HUES48 (cell line): ENCODE results near the gene VAV3.
A peak's percentile ranks its signal among the peaks of the same experiment; 100 is the strongest.

ENCODE experiments used
- H3K27ac ChIP-seq: one replicate; pipeline ENCODE4 v1.7.0; 2013; ENCODE audit warnings: low read depth, low read length, inconsistent platforms
- H3K27me3 ChIP-seq: 2 replicates; pipeline ENCODE4 v1.6.1; 2013; ENCODE audit warnings: mild to moderate bottlenecking, low read length; ENCODE audit not compliant: control insufficient read depth, insufficient read depth
- H3K36me3 ChIP-seq: 2 replicates; pipeline ENCODE4 v1.6.1; 2013; ENCODE audit warnings: low read length; ENCODE audit not compliant: control insufficient read depth, insufficient read depth
- H3K4me1 ChIP-seq: 2 replicates; pipeline ENCODE4 v1.6.1; 2013; ENCODE audit warnings: mild to moderate bottlenecking, low read length; ENCODE audit not compliant: control insufficient read depth, insufficient read depth
- H3K4me3 ChIP-seq: 2 replicates; pipeline ENCODE4 v1.5.1; 2013; ENCODE audit warnings: mild to moderate bottlenecking, low read depth, low read length
- H3K9ac ChIP-seq: 2 replicates; pipeline ENCODE4 v1.6.1; 2013; ENCODE audit warnings: mild to moderate bottlenecking, low read depth, low read length, moderate library complexity
- H3K9me3 ChIP-seq: 2 replicates; pipeline ENCODE4 v1.6.1; 2013; ENCODE audit warnings: low read length; ENCODE audit not compliant: control insufficient read depth, insufficient read depth

Gene VAV3

GRCh38 chr1:107935396-107936064 lies 29.4 kb downstream of the VAV3 start:
- Histone ChIP-seq H3K9me3 (no peaks in the 10 kb centered on the region), H3K9ac (no peak overlapping the region), H3K36me3 (no peaks in the 10 kb centered on the region), H3K4me1 (peaks cover 32% of the 10 kb centered on the region), H3K27me3 (no peaks in the 10 kb centered on the region), H3K27ac (peak overlapping the region; percentile 79), H3K4me3 (no peak overlapping the region)

- H3K4me3 ChIP-seq = no peak overlapping the region
- H3K27ac ChIP-seq = no peak overlapping the region
Observed at GRCh38 chr1:107934578-107934977, 30.4 kb downstream of the VAV3 start.

GRCh38 chr1:107933736-107934135 lies 31.2 kb downstream of the VAV3 start:
- H3K4me3 ChIP-seq = no peak overlapping the region

More at GRCh38 chr1:107934578-107934977, 30.4 kb downstream of the VAV3 start:
- Histone ChIP-seq H3K27me3 (no peaks in the 10 kb centered on the region), H3K4me1 (peaks cover 32% of the 10 kb centered on the region), H3K36me3 (no peaks in the 10 kb centered on the region), H3K9ac (no peak overlapping the region), H3K9me3 (no peaks in the 10 kb centered on the region)

GRCh38 chr1:107930292-107930691 lies 34.7 kb downstream of the VAV3 start:
- Histone ChIP-seq H3K4me1 (peaks cover 5% of the 10 kb centered on the region; the same call in 1 of the 2 replicates), H3K4me3 (no peak overlapping the region), H3K36me3 (no peaks in the 10 kb centered on the region), H3K27me3 (no peaks in the 10 kb centered on the region), H3K9ac (no peak overlapping the region), H3K27ac (no peak overlapping the region), H3K9me3 (no peaks in the 10 kb centered on the region)

More at GRCh38 chr1:107933736-107934135, 31.2 kb downstream of the VAV3 start:
- Histone ChIP-seq H3K9ac (no peak overlapping the region), H3K36me3 (no peaks in the 10 kb centered on the region), H3K27ac (no peak overlapping the region), H3K27me3 (no peaks in the 10 kb centered on the region), H3K9me3 (no peaks in the 10 kb centered on the region), H3K4me1 (peaks cover 32% of the 10 kb centered on the region)

- no peak overlapping the region for H3K27ac ChIP-seq
- 0 out of 2 replicates have a peak, but pooled peaks cover 3% of the 10 kb centered on the region for H3K4me1 ChIP-seq
- no peak overlapping the region for H3K9ac ChIP-seq
- no peaks in the 10 kb centered on the region for H3K27me3 ChIP-seq
- H3K4me3 ChIP-seq = no peak overlapping the region
- no peaks in the 10 kb centered on the region for H3K36me3 ChIP-seq
- no peaks in the 10 kb centered on the region for H3K9me3 ChIP-seq
Observed at GRCh38 chr1:107927820-107928219, 37.2 kb downstream of the VAV3 start.

GRCh38 chr1:107926436-107927080 lies 38.4 kb downstream of the VAV3 start:
- Histone ChIP-seq H3K9me3 (no peaks in the 10 kb centered on the region), H3K4me3 (no peak overlapping the region), H3K4me1 (no peaks in the 10 kb centered on the region), H3K36me3 (no peaks in the 10 kb centered on the region), H3K9ac (no peak overlapping the region), H3K27me3 (no peaks in the 10 kb centered on the region), H3K27ac (no peak overlapping the region)

- Histone ChIP-seq H3K9me3 (no peaks in the 10 kb centered on the region), H3K27me3 (no peaks in the 10 kb centered on the region), H3K27ac (no peak overlapping the region), H3K9ac (no peak overlapping the region), H3K4me1 (0 out of 2 replicates have a peak, but pooled peaks cover 5% of the 10 kb centered on the region), H3K4me3 (no peak overlapping the region), H3K36me3 (no peaks in the 10 kb centered on the region)
Observed at GRCh38 chr1:107925565-107925964, 39.4 kb downstream of the VAV3 start.

- no peaks in the 10 kb centered on the region for H3K27me3 ChIP-seq
- H3K27ac ChIP-seq = no peak overlapping the region
- H3K4me3 ChIP-seq = no peak overlapping the region
- no peaks in the 10 kb centered on the region for H3K36me3 ChIP-seq
- 0 out of 2 replicates have a peak, but pooled peaks cover 5% of the 10 kb centered on the region for H3K4me1 ChIP-seq
- H3K9me3 ChIP-seq = no peaks in the 10 kb centered on the region
- no peak overlapping the region for H3K9ac ChIP-seq
Observed at GRCh38 chr1:107920999-107921398, 44.0 kb downstream of the VAV3 start.

GRCh38 chr1:107920561-107920960 lies 44.4 kb downstream of the VAV3 start:
- no peak overlapping the region for H3K9ac ChIP-seq
- H3K36me3 ChIP-seq = no peaks in the 10 kb centered on the region
- no peaks in the 10 kb centered on the region for H3K27me3 ChIP-seq
- no peak overlapping the region for H3K4me3 ChIP-seq
- H3K9me3 ChIP-seq = no peaks in the 10 kb centered on the region
- no peak overlapping the region for H3K27ac ChIP-seq
- H3K4me1 ChIP-seq = 0 out of 2 replicates have a peak, but pooled peaks cover 5% of the 10 kb centered on the region

- H3K27ac ChIP-seq = no peak overlapping the region
- H3K36me3 ChIP-seq = no peaks in the 10 kb centered on the region
- H3K4me1 ChIP-seq = 0 out of 2 replicates have a peak, but pooled peaks cover 5% of the 10 kb centered on the region
- H3K9ac ChIP-seq = no peak overlapping the region
- no peak overlapping the region for H3K4me3 ChIP-seq
- no peaks in the 10 kb centered on the region for H3K27me3 ChIP-seq
- no peaks in the 10 kb centered on the region for H3K9me3 ChIP-seq
Observed at GRCh38 chr1:107919953-107920352, 45.0 kb downstream of the VAV3 start.

- Histone ChIP-seq H3K4me3 (no peak overlapping the region), H3K9me3 (no peaks in the 10 kb centered on the region), H3K27ac (no peak overlapping the region), H3K9ac (no peak overlapping the region), H3K36me3 (no peaks in the 10 kb centered on the region), H3K27me3 (no peaks in the 10 kb centered on the region), H3K4me1 (0 out of 2 replicates have a peak, but pooled peaks cover 7% of the 10 kb centered on the region)
Observed at GRCh38 chr1:107914119-107914765, 50.7 kb downstream of the VAV3 start.
